ENCODE results near the gene SLCO4A1.

The SLCO4A1 gene

GRCh38 chr20:62659488-62660239, 17.4 kb downstream of the SLCO4A1 start:
- Histone ChIP-seq H4K91ac (ENCODE audit: low read depth, low read length) (no peak overlapping the region), H3K27ac (ENCODE audit: low read depth, low read length) (no peak overlapping the region), H2AK5ac (ENCODE audit: low read length) (no peak overlapping the region), H3K27me3 (ENCODE audit: insufficient read depth, low read length) (no peaks in the 10 kb centered on the region), H2BK12ac (ENCODE audit: low read length) (no peak overlapping the region), H2BK5ac (ENCODE audit: low read depth, low read length, poor library complexity) (no peak overlapping the region), H4K8ac (ENCODE audit: low read depth, low read length) (no peak overlapping the region), H2BK120ac (ENCODE audit: insufficient read depth, low read length, poor library complexity) (no peak overlapping the region), H3K23ac (ENCODE audit: low read length) (no peak overlapping the region), H3K4me1 (ENCODE audit: control insufficient read depth in 1 of 2, insufficient read depth in 2 of 2, low read length in 2 of 2) (no peaks in the 10 kb centered on the region), H3K36me3 (ENCODE audit: control insufficient read depth in 1 of 2, insufficient read depth in 2 of 2, low read length in 2 of 2) (no peaks in the 10 kb centered on the region), H3K18ac (ENCODE audit: low read length) (no peak overlapping the region), H3K9ac (ENCODE audit: low read length) (no peak overlapping the region), H3K4me3 (ENCODE audit: low read depth, low read length) (no peak overlapping the region), H3K9me3 (ENCODE audit: insufficient read depth, low read depth, low read length) (no peaks in the 10 kb centered on the region), H2AFZ (ENCODE audit: insufficient read depth, low read length, poor library complexity) (no peak overlapping the region), H3K4me2 (ENCODE audit: low read length) (no peak overlapping the region), H3K79me1 (ENCODE audit: low read length) (no peaks in the 10 kb centered on the region), H3K14ac (ENCODE audit: low read length) (no peak overlapping the region), H3K79me2 (ENCODE audit: control insufficient read depth, insufficient read depth, low read length, poor library complexity) (no peaks in the 10 kb centered on the region), H4K12ac (ENCODE audit: low read depth, low read length) (no peak overlapping the region), H3K4ac (ENCODE audit: low read depth, low read length) (no peak overlapping the region)
- DNase-seq, result no peak
- no CpG with 5 or more reads among the region's 29 CpGs for WGBS (ENCODE audit: extremely low coverage, insufficient coverage, insufficient read length)

- no peaks in the 10 kb centered on the region for H3K9me3 ChIP-seq (ENCODE audit: insufficient read depth, low read depth, low read length)
- H3K79me2 ChIP-seq (ENCODE audit: control insufficient read depth, insufficient read depth, low read length, poor library complexity), result no peaks in the 10 kb centered on the region
- no peak overlapping the region for H2BK12ac ChIP-seq (ENCODE audit: low read length)
- no peak overlapping the region for H2AFZ ChIP-seq (ENCODE audit: insufficient read depth, low read length, poor library complexity)
- H4K91ac ChIP-seq (ENCODE audit: low read depth, low read length), result no peak overlapping the region
- no peaks in the 10 kb centered on the region for H3K4me1 ChIP-seq (ENCODE audit: control insufficient read depth in 1 of 2, insufficient read depth in 2 of 2, low read length in 2 of 2)
- no peaks in the 10 kb centered on the region for H3K36me3 ChIP-seq (ENCODE audit: control insufficient read depth in 1 of 2, insufficient read depth in 2 of 2, low read length in 2 of 2)
- H3K23ac ChIP-seq (ENCODE audit: low read length), result no peak overlapping the region
- no peak overlapping the region for H3K4me2 ChIP-seq (ENCODE audit: low read length)
- no peak overlapping the region for H3K18ac ChIP-seq (ENCODE audit: low read length)
- no peak overlapping the region for H4K12ac ChIP-seq (ENCODE audit: low read depth, low read length)
- H2AK5ac ChIP-seq (ENCODE audit: low read length), result no peak overlapping the region
- H3K27ac ChIP-seq (ENCODE audit: low read depth, low read length), result no peak overlapping the region
- H4K8ac ChIP-seq (ENCODE audit: low read depth, low read length), result no peak overlapping the region
- DNase-seq, result no peak
- H3K9ac ChIP-seq (ENCODE audit: low read length), result no peak overlapping the region
- H3K79me1 ChIP-seq (ENCODE audit: low read length), result no peaks in the 10 kb centered on the region
- H3K27me3 ChIP-seq (ENCODE audit: insufficient read depth, low read length), result no peaks in the 10 kb centered on the region
- no peak overlapping the region for H3K4ac ChIP-seq (ENCODE audit: low read depth, low read length)
- H2BK5ac ChIP-seq (ENCODE audit: low read depth, low read length, poor library complexity), result no peak overlapping the region
- no peak overlapping the region for H2BK120ac ChIP-seq (ENCODE audit: insufficient read depth, low read length, poor library complexity)
- H3K4me3 ChIP-seq (ENCODE audit: low read depth, low read length), result no peak overlapping the region
- no peak overlapping the region for H3K14ac ChIP-seq (ENCODE audit: low read length)
- no CpG with 5 or more reads among the region's 15 CpGs for WGBS (ENCODE audit: extremely low coverage, insufficient coverage, insufficient read length)
Observed at GRCh38 chr20:62660240-62660615, 17.9 kb downstream of the SLCO4A1 start.

- H4K12ac ChIP-seq (ENCODE audit: low read depth, low read length), result no peak overlapping the region
- DNase-seq, result no peak
- H2BK5ac ChIP-seq (ENCODE audit: low read depth, low read length, poor library complexity), result no peak overlapping the region
- no peak overlapping the region for H3K27ac ChIP-seq (ENCODE audit: low read depth, low read length)
- no peaks in the 10 kb centered on the region for H3K79me2 ChIP-seq (ENCODE audit: control insufficient read depth, insufficient read depth, low read length, poor library complexity)
- no peak overlapping the region for H4K91ac ChIP-seq (ENCODE audit: low read depth, low read length)
- WGBS (ENCODE audit: extremely low coverage, insufficient coverage, insufficient read length), result no CpG with 5 or more reads among the region's 18 CpGs
- no peaks in the 10 kb centered on the region for H3K4me1 ChIP-seq (ENCODE audit: control insufficient read depth in 1 of 2, insufficient read depth in 2 of 2, low read length in 2 of 2)
- no peak overlapping the region for H2BK12ac ChIP-seq (ENCODE audit: low read length)
- H2AK5ac ChIP-seq (ENCODE audit: low read length), result no peak overlapping the region
- no peak overlapping the region for H3K4me2 ChIP-seq (ENCODE audit: low read length)
- no peak overlapping the region for H3K9ac ChIP-seq (ENCODE audit: low read length)
- no peak overlapping the region for H2BK120ac ChIP-seq (ENCODE audit: insufficient read depth, low read length, poor library complexity)
- H3K36me3 ChIP-seq (ENCODE audit: control insufficient read depth in 1 of 2, insufficient read depth in 2 of 2, low read length in 2 of 2), result no peaks in the 10 kb centered on the region
- no peaks in the 10 kb centered on the region for H3K9me3 ChIP-seq (ENCODE audit: insufficient read depth, low read depth, low read length)
- no peak overlapping the region for H3K4ac ChIP-seq (ENCODE audit: low read depth, low read length)
- no peak overlapping the region for H3K18ac ChIP-seq (ENCODE audit: low read length)
- H3K4me3 ChIP-seq (ENCODE audit: low read depth, low read length), result no peak overlapping the region
- no peak overlapping the region for H2AFZ ChIP-seq (ENCODE audit: insufficient read depth, low read length, poor library complexity)
- H4K8ac ChIP-seq (ENCODE audit: low read depth, low read length), result no peak overlapping the region
- no peaks in the 10 kb centered on the region for H3K27me3 ChIP-seq (ENCODE audit: insufficient read depth, low read length)
- H3K23ac ChIP-seq (ENCODE audit: low read length), result no peak overlapping the region
- H3K79me1 ChIP-seq (ENCODE audit: low read length), result no peaks in the 10 kb centered on the region
- no peak overlapping the region for H3K14ac ChIP-seq (ENCODE audit: low read length)
Observed at GRCh38 chr20:62660768-62661167, 18.5 kb downstream of the SLCO4A1 start.

- Histone ChIP-seq H2BK12ac (ENCODE audit: low read length) (no peak overlapping the region), H3K4me3 (ENCODE audit: low read depth, low read length) (no peak overlapping the region), H3K27me3 (ENCODE audit: insufficient read depth, low read length) (no peaks in the 10 kb centered on the region), H3K9me3 (ENCODE audit: insufficient read depth, low read depth, low read length) (no peaks in the 10 kb centered on the region), H3K14ac (ENCODE audit: low read length) (no peak overlapping the region), H4K12ac (ENCODE audit: low read depth, low read length) (no peak overlapping the region), H2BK120ac (ENCODE audit: insufficient read depth, low read length, poor library complexity) (no peak overlapping the region), H3K79me1 (ENCODE audit: low read length) (no peaks in the 10 kb centered on the region), H3K9ac (ENCODE audit: low read length) (no peak overlapping the region), H3K4me2 (ENCODE audit: low read length) (no peak overlapping the region), H3K23ac (ENCODE audit: low read length) (no peak overlapping the region), H3K4me1 (ENCODE audit: control insufficient read depth in 1 of 2, insufficient read depth in 2 of 2, low read length in 2 of 2) (no peaks in the 10 kb centered on the region), H3K79me2 (ENCODE audit: control insufficient read depth, insufficient read depth, low read length, poor library complexity) (no peaks in the 10 kb centered on the region), H4K8ac (ENCODE audit: low read depth, low read length) (no peak overlapping the region), H2BK5ac (ENCODE audit: low read depth, low read length, poor library complexity) (no peak overlapping the region), H2AFZ (ENCODE audit: insufficient read depth, low read length, poor library complexity) (no peak overlapping the region), H3K36me3 (ENCODE audit: control insufficient read depth in 1 of 2, insufficient read depth in 2 of 2, low read length in 2 of 2) (no peaks in the 10 kb centered on the region), H2AK5ac (ENCODE audit: low read length) (no peak overlapping the region), H4K91ac (ENCODE audit: low read depth, low read length) (no peak overlapping the region), H3K27ac (ENCODE audit: low read depth, low read length) (no peak overlapping the region), H3K4ac (ENCODE audit: low read depth, low read length) (no peak overlapping the region), H3K18ac (ENCODE audit: low read length) (no peak overlapping the region)
- WGBS (ENCODE audit: extremely low coverage, insufficient coverage, insufficient read length), result no CpG with 5 or more reads among the region's 11 CpGs
- no peak for DNase-seq
Observed at GRCh38 chr20:62661647-62662046, 19.3 kb downstream of the SLCO4A1 start.

All from trophoblast cell (in vitro differentiated cells and primary cell).